Cerebellar cortex (tissue), 1 donor: ENCODE data around the gene CIC.
A peak's percentile ranks its signal among the peaks of the same experiment; 100 is the strongest.

ENCODE experiments used
- DNase-seq: peaks from one replicate; pipeline ENCODE4 v3.0.0-alpha.2; 2015; ENCODE audit warnings: low spot score

The CIC gene

GRCh38 chr19:42288881-42289555, 20.0 kb downstream of the CIC start:
- no peak for DNase-seq

- no peak for DNase-seq
Measured at GRCh38 chr19:42289556-42290041, 20.5 kb downstream of the CIC start.

- no peak for DNase-seq
Measured at GRCh38 chr19:42290136-42290522, 21.1 kb downstream of the CIC start.

- DNase-seq, result no peak
Measured at GRCh38 chr19:42290523-42291434, 21.7 kb downstream of the CIC start.

GRCh38 chr19:42291435-42291810, 22.4 kb downstream of the CIC start:
- no peak for DNase-seq

- DNase-seq, result no peak
Measured at GRCh38 chr19:42292042-42292960, 23.2 kb downstream of the CIC start.

GRCh38 chr19:42292963-42293362, 23.9 kb downstream of the CIC start:
- no peak for DNase-seq

GRCh38 chr19:42293540-42293939, 24.5 kb downstream of the CIC start:
- DNase-seq, result peak; percentile 5

- DNase-seq, result no peak
Measured at GRCh38 chr19:42293948-42294347, 24.9 kb downstream of the CIC start.

- DNase-seq, result no peak
Measured at GRCh38 chr19:42294471-42295137, 25.6 kb downstream of the CIC start.

- DNase-seq, result no peak
Measured at GRCh38 chr19:42295342-42295741, 26.3 kb downstream of the CIC start.

GRCh38 chr19:42295831-42296525, 26.9 kb downstream of the CIC start:
- DNase-seq, result peak; percentile 86

GRCh38 chr19:42297039-42297438, 28.0 kb downstream of the CIC start:
- no peak for DNase-seq

GRCh38 chr19:42301646-42302203, 32.7 kb downstream of the CIC start, which contains the start of gene PRR19:
PRR19 (plus strand) TSS chr19:42302132; CDS start chr19:42309585, 7,453 bp downstream.
- DNase-seq, result no peak

- DNase-seq, result peak; percentile 58
Measured at GRCh38 chr19:42303101-42303464, 34.0 kb downstream of the CIC start.

GRCh38 chr19:42303876-42304275, 34.8 kb downstream of the CIC start:
- no peak for DNase-seq

- DNase-seq, result no peak
Measured at GRCh38 chr19:42306646-42307045, 37.6 kb downstream of the CIC start.

GRCh38 chr19:42309686-42310085, 40.6 kb downstream of the CIC start:
- no peak for DNase-seq

- no peak for DNase-seq
Measured at GRCh38 chr19:42311657-42312056, 42.6 kb downstream of the CIC start.

- no peak for DNase-seq
Measured at GRCh38 chr19:42312370-42312769, 43.3 kb downstream of the CIC start.
